OCI-LY7 (cell line): ENCODE results near the gene IRAK3. TPM values are rescaled to one million over a fixed set of nuclear protein-coding genes. Genes with fewer than 3 reads are reported as not detected.

Experiments used
- BruUV-seq: library from RNA; stranded (reverse); fragments of 400-500 nt; replicated peaks from 2 replicates; lab custom pipeline; 2021; lab: Mats Ljungman, UMichigan
- CTCF ChIA-PET: fragments of 300-600 bp; sonication (Branson Sonifier 250); formaldehyde crosslinking; loops from one replicate; lab custom pipeline; 2022; ENCODE audit warnings: antibody characterized with exemption; ENCODE audit not compliant: unreplicated experiment; lab: Charles Lee
- POLR2A ChIA-PET: fragments of 300-600 bp; sonication (Branson Sonifier 250); formaldehyde crosslinking; loops from one replicate; lab custom pipeline; 2022; ENCODE audit warnings: antibody characterized with exemption; lab: Charles Lee
- DNase-seq: peaks from one replicate; pipeline ENCODE4 v3.0.0-alpha.2; 2015; ENCODE audit warnings: low spot score
- H2AFZ ChIP-seq: fragments of 200-600 bp; sonication (generic), shearing (Covaris generic); 2 replicates; pipeline ENCODE4 v1.6.1; 2014; ENCODE audit warnings: mild to moderate bottlenecking, antibody characterized with exemption, low read length, moderate library complexity
- H3K27ac ChIP-seq: fragments of 200-600 bp; sonication (generic); 2 replicates; pipeline ENCODE4 v1.5.1; 2014; ENCODE audit warnings: mixed run types, low read depth, mild to moderate bottlenecking, moderate library complexity, low read length, inconsistent platforms; ENCODE audit not compliant: poor library complexity, severe bottlenecking
- H3K36me3 ChIP-seq: fragments of 200-600 bp; sonication (generic); 2 replicates; pipeline ENCODE4 v1.6.1; 2014; ENCODE audit warnings: mild to moderate bottlenecking, antibody characterized with exemption, low read length, moderate library complexity, mixed read lengths; ENCODE audit not compliant: insufficient read depth
- H3K4me1 ChIP-seq: fragments of 200-600 bp; sonication (generic); 2 replicates; pipeline ENCODE4 v1.5.1; 2014; ENCODE audit warnings: mild to moderate bottlenecking, low read length; ENCODE audit not compliant: insufficient read depth, poor library complexity, severe bottlenecking
- H3K4me2 ChIP-seq: fragments of 200-600 bp; sonication (generic); 2 replicates; pipeline ENCODE4 v1.6.1; 2014; ENCODE audit warnings: mild to moderate bottlenecking, low read length
- H3K4me3 ChIP-seq: fragments of 200-600 bp; sonication (generic); 2 replicates; pipeline ENCODE4 v1.5.1; 2014; ENCODE audit warnings: mild to moderate bottlenecking, low read depth, low read length; ENCODE audit not compliant: poor library complexity, severe bottlenecking
- H3K79me2 ChIP-seq: fragments of 200-600 bp; sonication (generic); 2 replicates; pipeline ENCODE4 v1.6.1; 2016; ENCODE audit warnings: low read depth, mild to moderate bottlenecking, low read length, moderate library complexity, mixed read lengths; ENCODE audit not compliant: insufficient read depth
- H3K9me2 ChIP-seq: fragments of 200-600 bp; sonication (generic); 2 replicates; pipeline ENCODE4 v1.6.1; 2016; ENCODE audit warnings: mild to moderate bottlenecking, low read length, mixed read lengths; ENCODE audit not compliant: insufficient read depth
- H3K9me3 ChIP-seq: fragments of 200-600 bp; sonication (generic); 2 replicates; pipeline ENCODE4 v1.6.1; 2014; ENCODE audit warnings: mild to moderate bottlenecking, mixed run types, low read length, mixed read lengths
- H4K20me1 ChIP-seq: fragments of 200-600 bp; sonication (generic); 2 replicates; pipeline ENCODE4 v1.6.1; 2014; ENCODE audit warnings: mild to moderate bottlenecking, antibody characterized with exemption, low read length, moderate library complexity, mixed read lengths; ENCODE audit not compliant: insufficient read depth
- EZH2phosphoT487 ChIP-seq: fragments of 200-600 bp; sonication (generic); IDR thresholded peaks from 2 replicates; pipeline ENCODE4 v1.6.1; 2018; ENCODE audit warnings: low read depth, borderline replicate concordance, mild to moderate bottlenecking, mixed run types, antibody characterized with exemption, low read length, moderate library complexity, mixed read lengths
- intact Hi-C: fragments of 100-400 bp; cut with micrococcal nuclease; formaldehyde crosslinking; loops from one replicate; pipeline ENCODE4 v1.10.0; 2022; ENCODE audit not compliant: unreplicated experiment
- total RNA-seq, 2 experiments: library from RNA; depleted of rRNA in 1 of 2; stranded (reverse); fragments of >200 nt in 1 of 2; shearing (Covaris generic) in 1 of 2; gene quantifications; 2 replicates each; pipeline ENCODE4 v1.2.3, GENCODE V29; 2014 to 2022
- TF ChIP-seq, protein P1 (sequence below): fragments of 200-600 bp; sonication (generic); conservative IDR thresholded peaks from 2 replicates; pipeline ENCODE4 v1.5.1; 2014; ENCODE audit warnings: mild to moderate bottlenecking, antibody characterized with exemption, low read length, moderate library complexity, mixed read lengths

Gene IRAK3
- total RNA-seq, 2 experiments from 2014 or later = 0.08 TPM; not detected in 1

DNA sequence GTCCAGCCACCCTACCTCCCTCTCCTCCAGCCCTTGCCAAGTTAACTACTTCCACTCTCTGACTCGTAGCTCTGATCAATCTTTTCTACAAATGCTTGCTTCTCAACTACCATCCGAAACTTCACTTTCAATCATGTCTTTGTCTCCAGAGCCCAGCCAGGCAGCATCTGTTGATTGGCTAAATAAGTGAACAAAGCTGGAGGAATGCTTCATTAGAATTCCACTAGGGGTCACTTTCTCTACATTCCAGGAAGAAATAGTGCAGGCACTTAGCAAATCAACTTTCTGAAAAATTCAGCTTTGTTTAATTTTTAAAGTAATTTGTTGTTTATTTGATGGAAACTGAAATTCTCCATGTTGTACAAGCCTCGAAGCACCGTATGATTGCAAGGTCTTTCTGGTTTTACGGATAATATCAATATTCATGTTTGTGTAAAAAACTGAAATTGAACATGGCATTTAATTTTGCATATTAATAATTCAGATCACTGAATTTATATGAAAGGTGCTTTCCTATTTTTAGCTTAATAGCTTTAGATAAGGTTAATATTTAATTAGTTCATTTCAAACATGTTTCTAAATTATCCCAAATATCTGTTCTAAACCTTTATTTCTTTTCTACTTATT, 80.9 kb downstream of the IRAK3 start:
- BruUV-seq = no TSS peak
- H4K20me1 ChIP-seq = no peaks in the 10 kb centered on the region
- no peak overlapping the region for H3K4me3 ChIP-seq
- intact Hi-C loops = loop anchor here (1.0 to 10.0 kb wide), 3 partner anchors 135 to 437 kb away; no protein-coding TSS in a partner anchor
- POLR2A ChIA-PET = interaction anchor here (0.7 to 1.9 kb wide), 4 partner anchors 33 to 341 kb away, joined by 3 to 8 read pairs (median 4); partner anchors contain the start of gene HELB
- H3K27ac ChIP-seq = no peak overlapping the region
- H3K9me3 ChIP-seq = no peaks in the 10 kb centered on the region
- H2AFZ ChIP-seq = peak overlapping the region; percentile 46
- CTCF ChIA-PET = no interaction called here
- H3K4me1 ChIP-seq = peaks cover 32% of the 10 kb centered on the region
- TF ChIP-seq EZH2phosphoT487 = no peak
- TF ChIP-seq, protein P1, sequence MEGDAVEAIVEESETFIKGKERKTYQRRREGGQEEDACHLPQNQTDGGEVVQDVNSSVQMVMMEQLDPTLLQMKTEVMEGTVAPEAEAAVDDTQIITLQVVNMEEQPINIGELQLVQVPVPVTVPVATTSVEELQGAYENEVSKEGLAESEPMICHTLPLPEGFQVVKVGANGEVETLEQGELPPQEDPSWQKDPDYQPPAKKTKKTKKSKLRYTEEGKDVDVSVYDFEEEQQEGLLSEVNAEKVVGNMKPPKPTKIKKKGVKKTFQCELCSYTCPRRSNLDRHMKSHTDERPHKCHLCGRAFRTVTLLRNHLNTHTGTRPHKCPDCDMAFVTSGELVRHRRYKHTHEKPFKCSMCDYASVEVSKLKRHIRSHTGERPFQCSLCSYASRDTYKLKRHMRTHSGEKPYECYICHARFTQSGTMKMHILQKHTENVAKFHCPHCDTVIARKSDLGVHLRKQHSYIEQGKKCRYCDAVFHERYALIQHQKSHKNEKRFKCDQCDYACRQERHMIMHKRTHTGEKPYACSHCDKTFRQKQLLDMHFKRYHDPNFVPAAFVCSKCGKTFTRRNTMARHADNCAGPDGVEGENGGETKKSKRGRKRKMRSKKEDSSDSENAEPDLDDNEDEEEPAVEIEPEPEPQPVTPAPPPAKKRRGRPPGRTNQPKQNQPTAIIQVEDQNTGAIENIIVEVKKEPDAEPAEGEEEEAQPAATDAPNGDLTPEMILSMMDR = peak; percentile 84
- H3K4me2 ChIP-seq = no peak overlapping the region
- H3K9me2 ChIP-seq = no peaks in the 10 kb centered on the region
- H3K79me2 ChIP-seq = no peaks in the 10 kb centered on the region
- no peaks in the 10 kb centered on the region for H3K36me3 ChIP-seq
- DNase-seq = peak; percentile 62

DNA sequence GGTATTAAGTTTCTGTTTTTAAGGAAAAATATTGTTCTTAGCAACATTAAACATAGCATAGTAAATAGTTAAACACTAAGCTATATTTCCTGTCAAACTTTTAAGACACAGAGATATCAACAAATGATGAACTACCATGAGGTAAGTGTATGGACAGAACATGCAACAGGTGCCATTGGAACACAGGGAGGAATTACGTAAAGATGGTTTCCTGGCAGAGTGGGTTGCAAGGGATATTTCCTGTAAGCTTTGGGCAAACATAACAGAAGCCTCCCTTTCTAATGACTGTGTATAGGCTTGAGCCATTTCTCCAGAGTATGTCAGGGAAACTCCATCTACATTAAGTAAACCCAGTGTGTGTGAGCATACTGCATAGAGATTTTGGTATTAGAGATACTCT, 81.6 kb downstream of the IRAK3 start:
- no peaks in the 10 kb centered on the region for H3K9me2 ChIP-seq
- no peaks in the 10 kb centered on the region for H3K9me3 ChIP-seq
- peaks cover 32% of the 10 kb centered on the region for H3K4me1 ChIP-seq
- TF ChIP-seq EZH2phosphoT487 = no peak
- TF ChIP-seq, protein P1 = no peak
- H3K79me2 ChIP-seq = no peaks in the 10 kb centered on the region
- no peak for DNase-seq
- no peak overlapping the region for H3K4me2 ChIP-seq
- no peak overlapping the region for H3K4me3 ChIP-seq
- ChIA-PET CTCF (no interaction called here), POLR2A (interaction anchor here (0.7 to 1.9 kb wide), 4 partner anchors 32 to 950 kb away, joined by 3 to 8 read pairs (median 4); partner anchors contain the start of gene HELB)
- intact Hi-C loops = loop anchor here (5.0 to 10.0 kb wide), 2 partner anchors 134 to 437 kb away; no protein-coding TSS in a partner anchor
- H4K20me1 ChIP-seq = no peaks in the 10 kb centered on the region
- no peak overlapping the region for H2AFZ ChIP-seq
- no TSS peak for BruUV-seq
- no peaks in the 10 kb centered on the region for H3K36me3 ChIP-seq
- no peak overlapping the region for H3K27ac ChIP-seq

DNA sequence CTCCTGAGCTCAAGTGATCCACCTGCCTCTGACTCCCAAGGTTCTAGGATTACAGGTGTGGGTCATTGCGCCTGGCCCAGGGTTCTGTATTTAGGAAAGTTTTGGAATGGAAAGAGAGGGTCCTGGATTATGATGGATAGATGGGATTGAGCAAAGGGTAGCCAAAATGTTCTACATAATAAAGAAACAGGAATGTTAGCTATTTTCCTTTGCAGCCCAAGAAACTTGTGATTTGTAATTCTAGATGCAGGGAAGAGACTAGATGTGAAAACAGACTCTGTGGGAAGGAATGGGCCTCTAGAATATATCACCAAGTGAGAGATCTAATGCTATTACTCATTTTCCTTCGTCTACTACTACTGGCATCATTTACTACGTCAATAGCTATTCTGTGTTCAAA, 83.6 kb downstream of the IRAK3 start:
- TF ChIP-seq EZH2phosphoT487 = no peak
- TF ChIP-seq, protein P1 = no peak
- H3K27ac ChIP-seq = no peak overlapping the region
- no peak overlapping the region for H2AFZ ChIP-seq
- no peak overlapping the region for H3K4me2 ChIP-seq
- no peaks in the 10 kb centered on the region for H3K9me3 ChIP-seq
- BruUV-seq = no TSS peak
- H3K79me2 ChIP-seq = no peaks in the 10 kb centered on the region
- no peaks in the 10 kb centered on the region for H4K20me1 ChIP-seq
- H3K9me2 ChIP-seq = no peaks in the 10 kb centered on the region
- H3K4me3 ChIP-seq = no peak overlapping the region
- H3K4me1 ChIP-seq = peaks cover 21% of the 10 kb centered on the region
- ChIA-PET CTCF (no interaction called here), POLR2A (interaction anchor here (0.6 to 1.1 kb wide), 4 partner anchors 113 to 1518 kb away, joined by 3 to 6 read pairs (median 4); no protein-coding TSS in a partner anchor)
- no peaks in the 10 kb centered on the region for H3K36me3 ChIP-seq
- no peak for DNase-seq
- intact Hi-C loops = loop anchor here (5.0 to 10.0 kb wide), 2 partner anchors 132 to 435 kb away; no protein-coding TSS in a partner anchor
